ENCODE measurements around the gene NPFFR1.
"Not testable (repeated sequence)": the region's sequence is repeated elsewhere in the genome, so short reads cannot be mapped to it uniquely, and the experiment has no call there.

Gene NPFFR1

DNA sequence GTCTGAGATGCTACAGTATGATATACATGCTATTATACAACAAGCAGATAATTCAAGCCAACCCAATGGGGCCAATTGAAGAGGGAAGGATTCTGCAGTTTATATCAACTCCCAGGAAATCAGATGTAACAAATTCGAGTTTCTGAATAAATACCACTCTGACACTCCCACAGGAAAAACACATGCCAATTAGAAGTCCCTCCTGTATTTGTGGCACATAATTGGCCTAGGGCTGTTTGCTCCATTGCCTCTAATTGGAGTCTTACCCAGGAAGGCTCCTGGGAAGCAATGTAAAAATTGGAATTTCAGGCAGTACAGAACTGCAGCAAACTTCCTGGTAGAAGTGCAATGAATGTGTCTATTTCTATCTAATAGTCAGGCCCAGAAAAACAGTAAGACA is 55.3 kb downstream of the NPFFR1 start:
- DNase-seq = no peak

DNA sequence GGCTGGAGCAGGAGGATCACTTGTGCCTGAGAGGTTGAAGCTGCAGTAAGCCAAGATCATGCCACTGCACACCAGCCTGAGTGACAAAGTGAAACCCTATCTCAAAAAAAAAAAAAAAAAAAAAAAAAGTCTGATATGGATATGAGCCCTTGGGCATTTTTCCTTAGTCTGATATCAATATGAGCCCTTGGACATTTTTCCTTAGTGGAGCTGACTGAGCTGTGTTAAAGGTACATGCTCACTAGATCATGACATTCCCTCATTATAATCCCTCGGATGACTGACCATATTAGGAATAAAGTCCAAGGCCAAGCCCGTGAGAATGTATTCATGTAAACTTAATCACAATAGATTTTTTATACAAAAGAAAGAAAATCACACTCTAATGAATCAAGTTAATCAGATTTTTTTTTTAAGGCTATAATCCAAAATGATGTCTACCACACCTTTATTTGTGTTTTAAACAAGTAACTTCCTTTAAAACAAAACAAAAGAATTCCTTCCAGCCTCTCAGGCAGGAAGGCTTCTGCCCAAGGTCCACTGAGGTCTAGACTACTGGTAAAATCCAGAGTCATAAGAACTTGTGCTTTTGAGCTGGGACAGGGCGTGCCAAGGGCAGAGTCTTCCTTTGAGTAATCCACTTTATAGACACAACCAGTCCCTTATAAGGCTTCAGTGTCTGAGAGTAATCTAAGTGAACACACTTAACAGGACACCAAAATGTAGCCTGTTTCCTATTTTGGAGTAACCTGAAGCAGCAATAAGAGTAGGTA is 56.1 kb downstream of the NPFFR1 start:
- no peak for DNase-seq

DNA sequence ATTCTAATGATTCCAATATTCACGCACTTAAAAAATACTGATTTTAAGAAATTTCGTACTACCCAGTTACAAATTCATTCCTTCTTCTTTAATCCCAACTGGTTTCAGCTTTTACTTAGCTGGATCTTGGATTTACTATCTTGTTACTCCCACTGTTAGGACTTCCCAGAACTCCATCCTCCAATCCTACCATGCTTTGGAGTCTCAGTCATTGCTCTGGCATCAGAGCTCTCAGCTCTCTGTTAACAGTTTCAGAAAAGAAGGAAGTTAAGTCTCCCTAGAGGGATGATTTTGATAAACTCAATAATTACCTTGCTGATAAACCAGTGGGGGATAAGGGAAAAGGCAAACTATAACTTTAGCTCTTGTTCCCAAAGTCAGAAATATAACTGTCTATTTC is 60.1 kb downstream of the NPFFR1 start:
- DNase-seq = no peak

DNA sequence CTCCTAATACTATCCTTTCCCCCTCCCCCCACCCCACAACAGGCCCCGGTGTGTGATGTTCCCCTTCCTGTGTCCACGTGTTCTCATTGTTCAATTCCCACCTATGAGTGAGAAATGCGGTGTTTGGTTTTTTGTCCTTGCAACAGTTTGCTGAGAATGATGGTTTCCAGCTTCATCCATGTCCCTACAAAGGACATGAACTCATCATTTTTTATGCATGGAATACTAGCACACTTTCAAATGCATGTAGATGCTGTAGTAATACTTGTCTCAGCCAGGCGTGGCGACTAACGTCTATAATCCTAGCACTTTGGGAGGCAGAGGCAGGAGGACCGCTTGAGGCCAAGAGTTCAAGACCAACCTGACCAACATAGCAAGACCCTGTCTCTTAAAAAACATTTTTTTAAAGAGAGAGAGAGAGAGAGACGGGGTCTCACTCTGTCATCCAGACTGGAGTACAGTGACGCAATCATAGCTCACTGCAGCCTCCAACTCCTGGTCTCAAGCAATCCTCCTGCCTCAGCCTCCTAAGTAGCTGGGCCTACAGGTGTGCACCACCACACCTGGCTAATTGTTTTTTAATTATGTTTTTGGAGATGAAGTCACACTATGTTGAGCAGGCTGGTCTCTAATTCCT is 60.9 kb downstream of the NPFFR1 start:
- DNase-seq = not testable (repeated sequence)

DNA sequence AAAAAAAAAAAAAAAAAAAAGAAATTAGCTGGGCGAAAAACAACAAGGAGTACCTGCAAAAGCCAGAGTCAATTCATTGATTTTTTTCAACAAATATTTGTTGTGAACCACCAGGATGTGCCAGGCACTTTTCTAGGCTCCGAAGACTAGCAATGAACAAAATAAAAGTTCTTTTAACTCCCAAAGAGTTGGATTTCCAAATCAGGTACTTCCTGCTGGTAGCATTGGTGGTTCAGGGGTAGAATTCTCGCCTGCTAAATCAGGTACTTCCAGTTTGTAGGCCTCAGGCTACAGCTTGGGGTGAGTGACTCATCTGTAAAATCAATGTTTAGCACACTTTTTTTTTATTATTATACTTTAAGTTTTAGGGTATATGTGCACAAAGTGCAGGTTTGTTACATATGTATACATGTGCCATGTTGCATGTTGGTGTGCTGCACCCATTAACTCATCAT is 61.4 kb downstream of the NPFFR1 start:
- DNase-seq = no peak

DNA sequence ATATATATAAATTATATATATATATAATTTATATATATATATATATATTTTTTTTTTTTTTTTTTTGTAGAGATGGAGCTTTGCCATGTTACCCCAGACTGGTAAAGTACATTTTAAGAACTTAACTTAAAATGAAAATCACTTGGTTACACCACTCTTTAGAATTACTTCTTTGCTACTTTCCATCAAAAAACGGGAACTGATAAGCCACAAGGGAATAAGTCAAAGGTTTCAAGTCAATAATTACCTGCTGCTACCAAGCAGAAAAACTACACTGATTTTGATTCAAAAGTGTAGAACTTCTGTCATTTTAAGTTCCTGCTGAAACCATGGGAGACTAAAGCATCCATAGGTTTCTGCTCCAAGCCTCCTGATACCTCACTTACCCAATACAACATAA is 62.8 kb downstream of the NPFFR1 start:
- no peak for DNase-seq

DNA sequence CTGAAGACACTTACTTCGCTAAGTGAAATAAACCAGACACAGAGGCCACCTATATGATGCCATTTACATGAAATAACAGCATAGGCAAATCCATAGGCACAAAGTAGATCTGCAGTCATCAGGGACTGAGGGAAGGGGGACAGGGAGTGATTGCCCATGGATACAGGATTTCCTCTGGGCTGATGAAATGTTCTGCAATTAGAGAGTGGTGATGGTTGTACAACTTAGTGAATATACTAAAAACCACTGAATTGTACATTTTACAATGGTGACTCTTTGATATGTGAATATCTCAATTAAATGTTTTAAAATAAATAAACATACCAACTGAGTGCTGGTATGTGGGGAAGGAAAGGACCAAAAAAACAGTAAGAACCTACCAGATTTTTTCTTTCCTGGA is 70.9 kb downstream of the NPFFR1 start:
- no peak for DNase-seq

DNA sequence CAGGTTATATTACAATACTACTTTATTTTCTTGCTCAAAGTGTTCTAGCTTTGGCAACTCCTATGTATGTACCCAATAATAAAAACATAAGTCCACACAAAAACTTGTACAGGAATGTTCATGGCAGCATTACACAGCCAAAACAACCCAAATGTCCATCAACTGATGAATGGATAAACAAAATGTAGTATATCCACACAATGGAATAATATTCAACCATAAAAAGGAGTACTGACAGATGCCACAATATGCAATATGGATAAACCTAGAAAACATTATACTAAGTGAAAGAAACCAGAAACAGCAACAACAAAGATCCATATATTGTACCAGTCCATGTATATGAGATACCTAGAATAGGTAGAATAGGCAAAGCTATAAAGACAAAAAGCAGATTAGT is 71.5 kb downstream of the NPFFR1 start:
- DNase-seq = no peak

DNA sequence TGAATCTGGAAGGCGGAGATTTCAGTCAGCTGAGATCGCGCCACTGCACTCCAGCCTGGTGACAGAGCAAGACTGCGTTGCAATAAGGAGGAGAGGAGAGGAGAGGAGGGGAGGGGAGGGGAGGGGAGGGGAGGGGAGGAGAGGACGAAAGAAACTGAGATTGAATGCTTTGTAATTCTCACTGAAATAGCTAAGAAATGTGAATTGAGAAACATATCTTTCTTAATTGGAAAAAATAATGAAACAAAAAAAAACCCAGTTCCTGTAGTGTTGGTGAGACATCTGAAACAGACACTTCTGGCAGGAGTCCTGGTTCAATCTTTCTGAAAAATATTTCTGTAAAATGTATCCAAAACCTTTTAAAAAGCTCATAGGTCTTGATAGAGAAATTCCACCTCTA is 77.0 kb downstream of the NPFFR1 start:
- no peak for DNase-seq

DNA sequence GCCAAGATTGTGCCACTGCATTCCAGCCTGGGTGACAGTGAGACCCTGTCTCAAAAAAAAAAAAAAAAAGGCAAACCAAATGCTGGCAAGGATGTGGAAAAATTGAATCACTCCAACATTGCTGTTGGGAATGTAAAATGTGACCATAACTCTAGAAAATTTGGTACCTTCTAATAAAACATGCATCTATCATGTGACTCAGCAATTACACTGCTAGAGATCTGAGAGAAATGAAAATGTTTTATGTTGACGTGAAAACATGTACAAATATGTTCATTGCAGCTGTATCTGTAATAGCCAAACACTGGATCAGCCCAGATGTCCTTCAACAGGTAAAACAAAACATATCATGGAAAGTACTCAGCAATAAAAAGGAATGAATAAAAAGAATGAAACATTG is 82.7 kb downstream of the NPFFR1 start:
- no peak for DNase-seq

DNA sequence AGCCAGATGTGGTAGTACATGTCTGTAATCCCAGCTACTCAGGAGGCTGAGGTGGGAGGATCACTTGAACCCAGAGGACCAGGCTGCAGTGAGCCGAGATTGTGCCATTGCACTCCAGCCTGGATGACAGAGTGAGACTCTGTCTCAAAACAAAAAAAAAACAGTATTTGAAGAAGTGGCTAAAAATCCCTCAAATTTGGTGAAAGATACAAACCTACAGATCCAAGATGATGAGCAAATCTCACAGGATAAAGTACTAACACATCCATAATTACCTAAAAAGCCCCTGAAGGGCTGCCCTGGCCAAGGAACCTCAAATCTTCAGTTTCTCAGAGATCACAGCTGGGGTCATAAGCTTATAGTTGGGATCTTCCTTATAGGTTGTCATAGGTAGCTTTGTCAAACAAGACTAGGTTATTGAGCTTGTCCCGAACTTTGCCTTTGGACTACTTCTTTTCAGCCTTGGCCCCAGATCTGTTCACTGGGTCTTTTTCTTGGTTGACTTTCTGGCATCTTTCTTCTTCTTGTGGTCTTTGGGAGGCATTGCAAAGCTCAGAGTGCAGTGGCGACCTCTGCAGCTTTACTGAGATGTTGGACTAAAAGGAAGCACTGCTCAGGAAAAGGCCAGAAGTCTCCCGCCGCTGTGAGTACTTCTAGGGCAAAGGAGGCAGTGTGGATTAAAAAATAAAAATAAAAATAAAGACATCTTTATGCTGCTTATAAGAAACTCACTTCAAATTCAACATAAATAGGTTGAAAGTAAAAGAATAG is 84.9 kb downstream of the NPFFR1 start:
- no peak for DNase-seq

Measured in amygdala (tissue), 56 donors.